ENCODE data around the gene RAB27A. TPM values are rescaled to one million over a fixed set of nuclear protein-coding genes. Genes with fewer than 3 reads are reported as not detected.

Gene RAB27A
- 7.9 and 22.9 TPM in 2 replicates for total RNA-seq

- TF ChIP-seq CTCF (IDR thresholded peaks at IDR 0.05; ENCODE audit: insufficient read depth, low read length, severe bottlenecking), result no peak
These were observed at the start of gene RAB27A for GRCh38 chr15:55289746-55290527. TSS of gene RAB27A (minus strand) at chr15:55289813. CDS start at chr15:55234934, 54,879 bp downstream.

GRCh38 chr15:55337160-55337559 lies 47.5 kb upstream of the RAB27A start:
- Histone ChIP-seq H3K27me3 (ENCODE audit: control insufficient read depth, insufficient read depth, low read length) (no peaks in the 10 kb centered on the region), H3K36me3 (ENCODE audit: control insufficient read depth, insufficient read depth, low read length) (peaks cover 1% of the 10 kb centered on the region), H3K4me3 (ENCODE audit: low read depth, low read length) (no peak overlapping the region)
- DNase-seq (ENCODE audit: low read depth) (no peak), FAIRE-seq (peak; percentile 93)
- no peak for TF ChIP-seq CTCF (IDR thresholded peaks at IDR 0.05; ENCODE audit: insufficient read depth, low read length, severe bottlenecking)

More at GRCh38 chr15:55289746-55290527, at the start of gene RAB27A:
- Histone ChIP-seq H3K4me3 (ENCODE audit: low read depth, low read length) (peak within 1 kb of the TSS; percentile 90), H3K27me3 (ENCODE audit: control insufficient read depth, insufficient read depth, low read length) (no peaks in the 10 kb centered on the region), H3K36me3 (ENCODE audit: control insufficient read depth, insufficient read depth, low read length) (no peaks in the 10 kb centered on the region)
- FAIRE-seq, result no peak
- DNase-seq (ENCODE audit: low read depth), result peak; percentile 65

- H3K4me3 ChIP-seq (ENCODE audit: low read depth, low read length), result no peak overlapping the region
- FAIRE-seq, result no peak
- TF ChIP-seq CTCF (IDR thresholded peaks at IDR 0.05; ENCODE audit: insufficient read depth, low read length, severe bottlenecking), result no peak
- H3K36me3 ChIP-seq (ENCODE audit: control insufficient read depth, insufficient read depth, low read length), result peaks cover 1% of the 10 kb centered on the region
- no peaks in the 10 kb centered on the region for H3K27me3 ChIP-seq (ENCODE audit: control insufficient read depth, insufficient read depth, low read length)
- peak; percentile 95 for DNase-seq (ENCODE audit: low read depth)
These were observed 45.4 kb upstream of the RAB27A start for GRCh38 chr15:55334997-55335396.

- DNase-seq (ENCODE audit: low read depth), result peak; percentile 42
- no peak for FAIRE-seq
- Histone ChIP-seq H3K27me3 (ENCODE audit: control insufficient read depth, insufficient read depth, low read length) (no peaks in the 10 kb centered on the region), H3K4me3 (ENCODE audit: low read depth, low read length) (no peak overlapping the region), H3K36me3 (ENCODE audit: control insufficient read depth, insufficient read depth, low read length) (peaks cover 1% of the 10 kb centered on the region)
- TF ChIP-seq CTCF (IDR thresholded peaks at IDR 0.05; ENCODE audit: insufficient read depth, low read length, severe bottlenecking), result no peak
These were observed 44.8 kb upstream of the RAB27A start for GRCh38 chr15:55334371-55334770.

GRCh38 chr15:55327387-55327786 lies 37.8 kb upstream of the RAB27A start:
- DNase-seq (ENCODE audit: low read depth) (no peak), FAIRE-seq (no peak)
- no peak for TF ChIP-seq CTCF (IDR thresholded peaks at IDR 0.05; ENCODE audit: insufficient read depth, low read length, severe bottlenecking)
- H3K36me3 ChIP-seq (ENCODE audit: control insufficient read depth, insufficient read depth, low read length), result peaks cover 1% of the 10 kb centered on the region
- no peaks in the 10 kb centered on the region for H3K27me3 ChIP-seq (ENCODE audit: control insufficient read depth, insufficient read depth, low read length)
- H3K4me3 ChIP-seq (ENCODE audit: low read depth, low read length), result no peak overlapping the region
